ENCODE data around the gene GDF9.

GDF9 gene

DNA sequence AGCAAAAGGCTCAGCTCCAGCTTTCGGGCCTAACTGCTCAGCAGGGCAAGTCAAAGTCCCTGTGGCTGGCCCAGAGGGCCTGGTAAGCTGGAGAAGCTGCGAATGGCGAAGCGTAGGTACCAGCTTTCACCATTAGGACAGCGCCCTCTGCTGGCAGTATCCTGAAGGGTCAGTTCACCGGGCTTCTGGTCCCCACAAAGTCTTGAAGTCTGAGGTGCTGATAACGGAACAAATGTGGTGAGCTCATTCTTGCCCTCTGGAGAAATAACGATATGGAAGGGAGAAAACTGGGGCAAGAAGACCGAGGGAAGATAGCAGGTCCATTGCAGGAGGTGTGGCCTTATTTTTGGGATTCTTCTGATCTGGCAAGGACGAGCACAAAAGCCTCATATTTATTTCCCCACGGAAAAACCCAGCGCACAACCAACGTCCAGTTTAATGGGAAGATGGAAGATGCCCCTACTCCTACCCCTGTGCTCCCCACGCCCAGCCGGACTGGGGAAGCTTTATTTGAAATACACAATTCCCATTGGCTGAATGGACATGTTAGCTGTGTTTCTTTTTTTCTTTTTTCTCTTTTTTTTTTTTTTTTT is 46.0 kb downstream of the GDF9 start:
- DNase-seq (ENCODE audit: low spot score) = peak; percentile 93

- DNase-seq (ENCODE audit: low spot score) = no peak
Observed at GRCh38 chr5:132819468-132819867, 46.8 kb downstream of the GDF9 start.

GRCh38 chr5:132817011-132817410 is 49.3 kb downstream of the GDF9 start:
- DNase-seq (ENCODE audit: low spot score) = no peak

- DNase-seq (ENCODE audit: low spot score) = no peak
Observed at GRCh38 chr5:132816554-132816953, 49.7 kb downstream of the GDF9 start.

DNA sequence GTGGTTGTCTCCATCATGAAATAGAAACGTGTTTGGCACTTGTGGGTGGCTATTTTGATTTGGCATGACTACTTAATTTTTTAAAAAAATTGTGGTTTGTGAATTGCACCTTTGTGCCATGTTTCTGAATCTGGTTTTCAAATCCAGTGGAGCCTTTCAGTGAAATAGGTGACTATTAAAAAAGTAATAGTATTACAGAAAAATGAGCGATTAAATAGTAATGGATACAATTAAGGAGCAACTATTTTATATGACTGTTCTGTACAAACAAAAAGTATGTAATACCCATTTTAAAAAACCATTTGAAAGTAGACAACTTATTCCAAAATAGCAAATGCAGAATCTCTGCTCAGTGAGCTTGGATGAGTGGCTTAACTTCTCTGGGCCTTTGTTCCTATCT is 50.2 kb downstream of the GDF9 start:
- no peak for DNase-seq (ENCODE audit: low spot score)

GRCh38 chr5:132815454-132815853 is 50.8 kb downstream of the GDF9 start:
- DNase-seq (ENCODE audit: low spot score) = peak; percentile 69

DNA sequence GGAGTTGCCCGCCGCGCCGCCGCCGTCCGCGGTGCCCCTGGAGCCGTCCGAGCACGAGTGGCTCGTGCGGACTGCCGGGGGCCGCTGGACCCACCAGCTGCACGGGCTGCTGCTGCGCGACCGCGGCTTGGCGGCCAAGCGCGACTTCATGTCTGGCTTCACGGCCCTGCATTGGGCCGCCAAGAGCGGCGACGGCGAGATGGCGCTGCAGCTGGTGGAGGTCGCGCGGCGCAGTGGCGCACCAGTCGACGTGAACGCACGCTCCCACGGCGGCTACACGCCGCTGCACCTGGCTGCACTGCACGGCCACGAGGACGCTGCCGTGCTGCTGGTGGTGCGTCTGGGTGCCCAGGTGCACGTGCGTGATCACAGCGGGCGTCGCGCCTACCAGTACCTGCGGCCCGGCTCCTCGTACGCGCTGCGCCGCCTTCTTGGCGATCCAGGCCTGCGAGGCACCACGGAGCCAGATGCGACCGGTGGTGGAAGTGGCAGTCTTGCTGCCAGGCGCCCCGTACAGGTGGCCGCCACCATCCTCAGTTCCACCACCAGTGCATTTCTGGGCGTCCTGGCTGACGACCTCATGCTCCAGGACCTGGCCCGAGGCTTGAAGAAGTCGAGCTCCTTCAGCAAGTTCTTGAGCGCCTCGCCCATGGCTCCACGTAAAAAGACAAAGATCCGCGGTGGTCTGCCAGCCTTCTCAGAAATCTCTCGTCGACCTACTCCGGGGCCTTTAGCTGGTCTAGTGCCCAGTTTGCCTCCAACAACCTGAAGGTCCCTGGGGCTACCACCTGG is 51.6 kb downstream of the GDF9 start:
- DNase-seq (ENCODE audit: low spot score) = no peak

GRCh38 chr5:132813599-132814502 is 52.4 kb downstream of the GDF9 start:
- no peak for DNase-seq (ENCODE audit: low spot score)

- DNase-seq (ENCODE audit: low spot score) = no peak
Observed at GRCh38 chr5:132812781-132813598, 53.3 kb downstream of the GDF9 start, which contains the start of gene SOWAHA. SOWAHA (plus strand) TSS chr5:132813302; CDS start chr5:132813622, 320 bp downstream.

DNA sequence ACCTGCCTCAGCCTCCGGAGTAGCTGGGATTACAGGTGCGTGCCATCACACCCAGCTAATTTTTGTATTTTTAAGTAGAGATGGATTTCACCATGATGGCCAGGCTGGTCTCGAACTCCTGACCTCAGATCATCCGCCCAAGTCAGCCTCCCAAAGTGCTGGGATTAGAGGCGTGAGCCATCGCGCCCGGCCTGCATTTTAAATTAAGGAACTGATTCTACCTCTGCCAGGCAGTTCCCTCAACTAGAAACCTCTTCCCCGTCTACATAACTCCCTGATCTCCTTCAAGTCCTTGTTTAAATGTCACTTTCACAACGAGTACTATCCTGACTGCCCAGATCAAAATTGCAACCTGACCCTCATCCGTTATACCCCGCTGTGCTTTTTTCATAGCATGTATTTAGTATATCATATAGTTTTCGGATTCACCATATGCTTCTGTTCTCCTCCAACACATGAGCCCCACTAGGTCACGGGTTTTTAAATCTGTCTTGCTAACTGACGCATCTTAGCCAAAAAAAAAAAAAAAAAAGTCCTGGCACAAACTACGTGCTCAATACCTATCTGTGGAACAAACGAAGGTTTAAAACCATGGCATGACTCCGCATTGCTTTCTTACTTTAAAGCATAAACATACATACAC is 54.0 kb downstream of the GDF9 start:
- DNase-seq (ENCODE audit: low spot score) = no peak

Data from AG08396 (cell line).